Measurements from ENCODE around the gene CSF2RB.

Gene CSF2RB

GRCh38 chr22:36892292-36892691, 21.1 kb upstream of the CSF2RB start:
- Histone ChIP-seq H3K9ac (ENCODE audit: low read depth, low read length, poor library complexity, severe bottlenecking) (no peak overlapping the region), H3K27me3 (ENCODE audit: insufficient read depth, low read length, poor library complexity, severe bottlenecking) (no peaks in the 10 kb centered on the region), H3K36me3 (ENCODE audit: insufficient read depth, low read length) (no peaks in the 10 kb centered on the region), H3K9me2 (replicated peaks; ENCODE audit: low read depth, low read length) (no peaks in the 10 kb centered on the region), H3K4me2 (ENCODE audit: low read depth, low read length, poor library complexity, severe bottlenecking) (no peak overlapping the region), H4K20me1 (ENCODE audit: insufficient read depth, low read length, poor library complexity, severe bottlenecking) (no peaks in the 10 kb centered on the region), H3K79me2 (ENCODE audit: insufficient read depth, low read length) (no peaks in the 10 kb centered on the region), H2AFZ (ENCODE audit: low read length) (no peak overlapping the region), H3K4me1 (ENCODE audit: insufficient read depth, low read length, poor library complexity, severe bottlenecking) (no peaks in the 10 kb centered on the region), H3F3A (ENCODE audit: low read depth) (no peaks in the 10 kb centered on the region), H3K9me3 (ENCODE audit: insufficient read depth, low read depth, low read length) (no peaks in the 10 kb centered on the region), H3K4me3 (ENCODE audit: low read length, poor library complexity, severe bottlenecking) (no peak overlapping the region)
- TF ChIP-seq EZH2phosphoT487 (IDR thresholded peaks at IDR 0.05; ENCODE audit: borderline replicate concordance): no peak
- no peak for TF ChIP-seq CTCF (conservative IDR thresholded peaks at IDR 0.05; ENCODE audit: low read length)

GRCh38 chr22:36893262-36893661, 20.2 kb upstream of the CSF2RB start:
- no peak overlapping the region for H2AFZ ChIP-seq (ENCODE audit: low read length)
- H3K4me2 ChIP-seq (ENCODE audit: low read depth, low read length, poor library complexity, severe bottlenecking): no peak overlapping the region
- no peaks in the 10 kb centered on the region for H3K27me3 ChIP-seq (ENCODE audit: insufficient read depth, low read length, poor library complexity, severe bottlenecking)
- no peak overlapping the region for H3K9ac ChIP-seq (ENCODE audit: low read depth, low read length, poor library complexity, severe bottlenecking)
- TF ChIP-seq EZH2phosphoT487 (IDR thresholded peaks at IDR 0.05; ENCODE audit: borderline replicate concordance): no peak
- TF ChIP-seq CTCF (conservative IDR thresholded peaks at IDR 0.05; ENCODE audit: low read length): no peak
- no peaks in the 10 kb centered on the region for H3K9me3 ChIP-seq (ENCODE audit: insufficient read depth, low read depth, low read length)
- no peaks in the 10 kb centered on the region for H3F3A ChIP-seq (ENCODE audit: low read depth)
- H3K9me2 ChIP-seq (replicated peaks; ENCODE audit: low read depth, low read length): no peaks in the 10 kb centered on the region
- H3K36me3 ChIP-seq (ENCODE audit: insufficient read depth, low read length): no peaks in the 10 kb centered on the region
- H3K4me1 ChIP-seq (ENCODE audit: insufficient read depth, low read length, poor library complexity, severe bottlenecking): no peaks in the 10 kb centered on the region
- H4K20me1 ChIP-seq (ENCODE audit: insufficient read depth, low read length, poor library complexity, severe bottlenecking): no peaks in the 10 kb centered on the region
- no peak overlapping the region for H3K4me3 ChIP-seq (ENCODE audit: low read length, poor library complexity, severe bottlenecking)
- no peaks in the 10 kb centered on the region for H3K79me2 ChIP-seq (ENCODE audit: insufficient read depth, low read length)

- Histone ChIP-seq H3K9ac (ENCODE audit: low read depth, low read length, poor library complexity, severe bottlenecking) (no peak overlapping the region), H3K9me3 (ENCODE audit: insufficient read depth, low read depth, low read length) (no peaks in the 10 kb centered on the region), H3K4me1 (ENCODE audit: insufficient read depth, low read length, poor library complexity, severe bottlenecking) (no peaks in the 10 kb centered on the region), H2AFZ (ENCODE audit: low read length) (no peak overlapping the region), H3K9me2 (replicated peaks; ENCODE audit: low read depth, low read length) (no peaks in the 10 kb centered on the region), H3K4me3 (ENCODE audit: low read length, poor library complexity, severe bottlenecking) (no peak overlapping the region), H3K4me2 (ENCODE audit: low read depth, low read length, poor library complexity, severe bottlenecking) (no peak overlapping the region), H4K20me1 (ENCODE audit: insufficient read depth, low read length, poor library complexity, severe bottlenecking) (no peaks in the 10 kb centered on the region), H3K36me3 (ENCODE audit: insufficient read depth, low read length) (no peaks in the 10 kb centered on the region), H3K79me2 (ENCODE audit: insufficient read depth, low read length) (no peaks in the 10 kb centered on the region), H3K27me3 (ENCODE audit: insufficient read depth, low read length, poor library complexity, severe bottlenecking) (no peaks in the 10 kb centered on the region), H3F3A (ENCODE audit: low read depth) (no peaks in the 10 kb centered on the region)
- TF ChIP-seq CTCF (conservative IDR thresholded peaks at IDR 0.05; ENCODE audit: low read length) (no peak), EZH2phosphoT487 (IDR thresholded peaks at IDR 0.05; ENCODE audit: borderline replicate concordance) (no peak)
Measured at GRCh38 chr22:36894266-36894665, 19.2 kb upstream of the CSF2RB start.

All from Loucy (cell line).